GM19043 (cell line): ENCODE data around the gene NDUFB1.

Experiments
- ATAC-seq: cut with Tn5 transposase; IDR thresholded peaks from one replicate; pipeline ENCODE4 v1.9.1; 2021; ENCODE audit warnings: low read depth; ENCODE audit not compliant: unreplicated experiment

NDUFB1 gene

GRCh38 chr14:92121670-92122350 is at the start of gene NDUFB1, which contains the start of gene CPSF2:
NDUFB1 (minus strand) TSS chr14:92121706; CDS start chr14:92117637, 4,069 bp downstream.
CPSF2 (plus strand) TSS chr14:92121969; CDS start chr14:92130985, 9,016 bp downstream.
- peak; percentile 89 for ATAC-seq

- no peak for ATAC-seq
Observed at GRCh38 chr14:92164958-92165357, 43.5 kb upstream of the NDUFB1 start.

GRCh38 chr14:92161521-92161920 is 40.0 kb upstream of the NDUFB1 start:
- no peak for ATAC-seq

GRCh38 chr14:92160619-92161018 is 39.1 kb upstream of the NDUFB1 start:
- no peak for ATAC-seq

- ATAC-seq = no peak
Observed at GRCh38 chr14:92154283-92154942, 32.9 kb upstream of the NDUFB1 start.

GRCh38 chr14:92153581-92153980 is 32.1 kb upstream of the NDUFB1 start:
- no peak for ATAC-seq

GRCh38 chr14:92144708-92145107 is 23.2 kb upstream of the NDUFB1 start:
- ATAC-seq = no peak

- no peak for ATAC-seq
Observed at GRCh38 chr14:92143962-92144361, 22.5 kb upstream of the NDUFB1 start.

GRCh38 chr14:92143309-92143708 is 21.8 kb upstream of the NDUFB1 start:
- ATAC-seq = no peak

- no peak for ATAC-seq
Observed at GRCh38 chr14:92135269-92135668, 13.8 kb upstream of the NDUFB1 start.

- ATAC-seq = no peak
Observed at GRCh38 chr14:92134456-92134855, 12.9 kb upstream of the NDUFB1 start.

GRCh38 chr14:92122761-92123160 is 1.3 kb upstream of the NDUFB1 start:
- ATAC-seq = no peak

GRCh38 chr14:92122351-92122677 is 808 bp upstream of the NDUFB1 start:
- ATAC-seq = no peak

GRCh38 chr14:92121207-92121669 is 268 bp downstream of the NDUFB1 start:
- peak; percentile 16 for ATAC-seq

GRCh38 chr14:92109490-92109889 is 12.0 kb downstream of the NDUFB1 start:
- no peak for ATAC-seq

GRCh38 chr14:92108345-92109254 is 12.9 kb downstream of the NDUFB1 start:
- ATAC-seq = no peak

GRCh38 chr14:92106143-92106926 is 15.2 kb downstream of the NDUFB1 start, which contains the start of gene ATXN3:
ATXN3 (minus strand) TSS chr14:92106582; CDS start chr14:92106552, 30 bp downstream.
- peak; percentile 83 for ATAC-seq

- ATAC-seq = peak; percentile 3
Observed at GRCh38 chr14:92105893-92106142, 15.7 kb downstream of the NDUFB1 start.

- no peak for ATAC-seq
Observed at GRCh38 chr14:92105073-92105892, 16.2 kb downstream of the NDUFB1 start.
